Glutamatergic neuron (in vitro differentiated cells): ENCODE results near the gene GATA5. TPM values are rescaled to one million over a fixed set of nuclear protein-coding genes. Genes with fewer than 3 reads are reported as not detected.

Experiments used
- DNase-seq: peaks from one replicate; pipeline ENCODE4 v3.0.0; 2022
- H3K27ac Mint-ChIP-seq: one replicate; pipeline ENCODE4 v1.8.0; 2020; ENCODE audit warnings: mild to moderate bottlenecking, mixed read lengths, inconsistent platforms; ENCODE audit not compliant: unreplicated experiment
- H3K27me3 Mint-ChIP-seq: one replicate; pipeline ENCODE4 v1.8.0; 2020; ENCODE audit warnings: mild to moderate bottlenecking, moderate library complexity, mixed read lengths, inconsistent platforms; ENCODE audit not compliant: unreplicated experiment
- H3K36me3 Mint-ChIP-seq: one replicate; pipeline ENCODE4 v1.8.0; 2020; ENCODE audit warnings: mild to moderate bottlenecking, mixed read lengths, inconsistent platforms; ENCODE audit not compliant: unreplicated experiment
- H3K4me1 Mint-ChIP-seq: one replicate; pipeline ENCODE4 v1.8.0; 2020; ENCODE audit warnings: mild to moderate bottlenecking, low read depth, mixed read lengths, inconsistent platforms; ENCODE audit not compliant: unreplicated experiment
- H3K4me3 Mint-ChIP-seq: one replicate; pipeline ENCODE4 v1.8.0; 2020; ENCODE audit warnings: mild to moderate bottlenecking, mixed read lengths, inconsistent platforms; ENCODE audit not compliant: unreplicated experiment
- H3K9me3 Mint-ChIP-seq: one replicate; pipeline ENCODE4 v1.8.0; 2020; ENCODE audit warnings: mild to moderate bottlenecking, moderate library complexity, mixed read lengths, inconsistent platforms; ENCODE audit not compliant: unreplicated experiment
- total RNA-seq: library from RNA; stranded (reverse); fragmentation: NEBNext Ultra II Directional; extraction: Animal tissue kit (Norgen Biotek cat#: 25700); gene quantifications from one replicate; pipeline ENCODE4 v1.2.1, GENCODE V29; 2021; ENCODE audit not compliant: unreplicated experiment
- TF ChIP-seq, protein P1 (sequence below): fragments of 200-600 bp; sonication (generic); IDR thresholded peaks from one replicate; pipeline ENCODE4 v1.5.0; 2021; ENCODE audit not compliant: partially characterized antibody, unreplicated experiment

GATA5 gene
- total RNA-seq, 1 donor from 2014 or later: 1.3 TPM

DNA sequence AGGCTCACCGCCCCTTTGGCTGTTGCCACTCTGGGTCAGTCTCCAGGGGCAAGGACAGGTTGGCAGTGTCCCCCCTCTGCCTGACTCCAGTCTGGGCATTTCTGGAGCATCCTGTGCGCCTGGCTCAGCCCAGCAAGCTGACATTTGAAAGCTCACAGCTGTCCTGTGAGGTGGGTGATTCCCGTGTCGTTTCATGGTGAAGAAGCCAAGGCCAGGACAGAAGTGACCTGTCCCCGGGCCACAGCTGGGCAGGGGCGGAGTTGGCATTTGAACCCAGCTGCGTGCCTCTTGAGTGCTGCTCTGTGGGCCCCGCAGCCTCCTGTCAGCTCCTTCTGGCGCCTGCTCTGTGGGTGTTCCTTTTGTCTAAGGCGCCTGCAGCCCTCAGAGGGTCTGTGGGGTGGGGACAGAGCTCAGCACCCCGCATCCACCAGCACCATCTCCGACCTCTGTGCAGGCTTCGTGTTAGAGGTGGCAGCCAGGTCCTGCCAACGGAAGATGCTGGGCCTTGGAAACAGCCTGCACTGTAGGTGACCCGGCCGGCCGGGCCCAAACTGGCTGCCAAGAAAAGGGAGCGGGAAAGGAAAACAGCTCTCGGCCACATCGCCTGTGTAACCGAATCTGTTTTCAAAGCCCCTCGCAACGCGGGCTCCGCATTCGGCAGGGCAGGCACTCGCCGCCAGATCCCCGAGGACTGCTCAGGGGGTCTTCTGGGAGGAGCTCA, 5.8 kb upstream of the GATA5 start:
- TF ChIP-seq, protein P1, sequence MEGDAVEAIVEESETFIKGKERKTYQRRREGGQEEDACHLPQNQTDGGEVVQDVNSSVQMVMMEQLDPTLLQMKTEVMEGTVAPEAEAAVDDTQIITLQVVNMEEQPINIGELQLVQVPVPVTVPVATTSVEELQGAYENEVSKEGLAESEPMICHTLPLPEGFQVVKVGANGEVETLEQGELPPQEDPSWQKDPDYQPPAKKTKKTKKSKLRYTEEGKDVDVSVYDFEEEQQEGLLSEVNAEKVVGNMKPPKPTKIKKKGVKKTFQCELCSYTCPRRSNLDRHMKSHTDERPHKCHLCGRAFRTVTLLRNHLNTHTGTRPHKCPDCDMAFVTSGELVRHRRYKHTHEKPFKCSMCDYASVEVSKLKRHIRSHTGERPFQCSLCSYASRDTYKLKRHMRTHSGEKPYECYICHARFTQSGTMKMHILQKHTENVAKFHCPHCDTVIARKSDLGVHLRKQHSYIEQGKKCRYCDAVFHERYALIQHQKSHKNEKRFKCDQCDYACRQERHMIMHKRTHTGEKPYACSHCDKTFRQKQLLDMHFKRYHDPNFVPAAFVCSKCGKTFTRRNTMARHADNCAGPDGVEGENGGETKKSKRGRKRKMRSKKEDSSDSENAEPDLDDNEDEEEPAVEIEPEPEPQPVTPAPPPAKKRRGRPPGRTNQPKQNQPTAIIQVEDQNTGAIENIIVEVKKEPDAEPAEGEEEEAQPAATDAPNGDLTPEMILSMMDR: no peak
- Mint-ChIP-seq H3K27me3 (peaks cover 15% of the 10 kb centered on the region), H3K27ac (no peak overlapping the region), H3K4me3 (no peak overlapping the region), H3K4me1 (peaks cover 4% of the 10 kb centered on the region), H3K36me3 (no peaks in the 10 kb centered on the region), H3K9me3 (peaks cover 4% of the 10 kb centered on the region)
- DNase-seq: no peak

DNA sequence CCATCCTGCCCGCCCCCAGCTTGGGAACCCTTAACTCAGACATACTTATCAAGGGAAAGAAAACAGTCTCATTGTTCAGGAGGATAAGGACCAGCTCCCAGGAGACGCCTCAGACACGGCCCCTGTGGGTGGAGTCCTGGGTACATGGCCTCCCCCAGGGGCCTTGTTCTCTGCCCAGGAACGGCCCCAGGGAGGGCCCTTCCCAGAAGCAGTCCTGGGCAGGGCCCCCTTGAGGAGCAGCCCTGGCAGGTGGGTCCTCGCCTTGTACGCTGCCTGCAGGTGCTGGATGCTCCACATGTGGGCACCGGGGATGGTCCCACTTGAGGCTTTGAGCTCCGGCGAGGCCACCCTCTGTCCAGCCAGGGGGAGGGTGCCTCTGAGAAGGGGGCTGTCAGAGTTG, 4.5 kb upstream of the GATA5 start:
- H3K36me3 Mint-ChIP-seq: no peaks in the 10 kb centered on the region
- no peak overlapping the region for H3K4me3 Mint-ChIP-seq
- TF ChIP-seq, protein P1: no peak
- H3K4me1 Mint-ChIP-seq: peaks cover 4% of the 10 kb centered on the region
- peaks cover 3% of the 10 kb centered on the region for H3K9me3 Mint-ChIP-seq
- H3K27ac Mint-ChIP-seq: no peak overlapping the region
- no peak for DNase-seq
- H3K27me3 Mint-ChIP-seq: peaks cover 15% of the 10 kb centered on the region

DNA sequence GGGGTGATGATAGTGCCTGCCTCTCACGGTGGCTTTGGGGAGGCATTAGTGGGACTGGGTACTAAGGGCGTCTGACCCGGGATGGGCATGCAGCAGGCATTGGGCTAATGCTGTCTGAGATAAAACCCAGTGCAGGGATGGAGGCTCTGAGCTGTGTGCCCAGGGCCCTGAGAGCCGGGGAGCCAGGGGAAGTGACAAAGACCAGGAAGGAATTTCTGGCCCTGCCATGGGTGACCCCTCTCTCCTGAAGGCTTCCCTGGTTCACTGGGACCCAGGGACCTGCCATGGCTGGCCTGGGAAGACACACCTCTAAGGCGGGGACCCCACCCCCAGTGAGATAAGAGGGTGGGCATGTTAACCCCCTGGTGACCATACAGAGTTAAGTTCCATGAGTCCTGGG, 3.9 kb upstream of the GATA5 start:
- Mint-ChIP-seq H3K27ac (no peak overlapping the region), H3K27me3 (peaks cover 15% of the 10 kb centered on the region), H3K4me1 (peaks cover 4% of the 10 kb centered on the region), H3K4me3 (no peak overlapping the region), H3K36me3 (no peaks in the 10 kb centered on the region), H3K9me3 (peaks cover 3% of the 10 kb centered on the region)
- TF ChIP-seq, protein P1: no peak
- DNase-seq: no peak

DNA sequence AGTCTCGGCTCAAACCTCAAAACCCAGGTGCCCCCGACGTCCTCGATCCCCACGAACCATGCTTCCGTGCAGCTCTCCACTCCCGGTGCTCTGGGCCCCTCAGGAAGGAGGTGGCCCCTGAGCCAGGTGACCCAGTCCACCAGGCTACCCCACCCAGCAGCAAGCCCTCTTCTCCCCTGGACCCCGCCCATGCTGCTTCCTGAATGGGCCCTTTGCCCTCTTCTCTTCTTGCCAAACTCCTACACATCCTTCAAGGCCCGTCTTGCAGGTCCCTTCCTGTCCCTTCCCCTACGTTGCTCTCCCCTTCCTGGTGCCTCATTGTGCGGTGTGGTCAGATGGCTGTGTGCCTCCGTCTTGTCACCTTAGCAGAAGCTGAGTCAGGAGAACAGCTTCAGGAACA, 3.4 kb upstream of the GATA5 start:
- Mint-ChIP-seq H3K4me3 (no peak overlapping the region), H3K27ac (no peak overlapping the region), H3K27me3 (peaks cover 15% of the 10 kb centered on the region)

More for the DNA sequence above, 3.4 kb upstream of the GATA5 start:
- TF ChIP-seq, protein P1: no peak
- H3K36me3 Mint-ChIP-seq: no peaks in the 10 kb centered on the region
- no peak for DNase-seq
- peaks cover 4% of the 10 kb centered on the region for H3K4me1 Mint-ChIP-seq
- H3K9me3 Mint-ChIP-seq: peaks cover 3% of the 10 kb centered on the region
